Measurements from ENCODE around the gene ZDHHC23. TPM values are rescaled to one million over a fixed set of nuclear protein-coding genes. Genes with fewer than 3 reads are reported as not detected.

ZDHHC23 gene
- total and polyA plus RNA-seq, 7 experiments from 2014 or later: 0.47 to 3.4 (median 2.8) TPM

GRCh38 chr3:113914646-113915045 lies 33.2 kb upstream of the ZDHHC23 start:
- no peak for ATAC-seq
- Mint-ChIP-seq H3K4me1 (peaks cover 0 to 7% (median 5%) of the 10 kb centered on the region in 7 donors), H3K27ac (no peak overlapping the region), H3K36me3 (no peaks in the 10 kb centered on the region), H3K9me3 (no peaks in the 10 kb centered on the region), H3K27me3 (peaks cover 0 to 12% (median 0%) of the 10 kb centered on the region in 5 donors), H3K4me3 (no peak overlapping the region)
- H3K27me3 ChIP-seq (ENCODE audit: control insufficient read depth in 2 of 2, insufficient read depth in 2 of 2, low read length in 2 of 2): no peaks in the 10 kb centered on the region
- H3K36me3 ChIP-seq (ENCODE audit: control insufficient read depth in 2 of 3, insufficient read depth in 3 of 3, low read length in 3 of 3): no peaks in the 10 kb centered on the region
- H3K9me3 ChIP-seq (ENCODE audit: control insufficient read depth in 2 of 3, low read length in 3 of 3): no peaks in the 10 kb centered on the region
- no peak overlapping the region for H3K27ac ChIP-seq (ENCODE audit: low read depth, low read length)
- DNase-seq: no peak
- no peaks in the 10 kb centered on the region for H3K4me1 ChIP-seq (ENCODE audit: control insufficient read depth in 2 of 2, insufficient read depth in 2 of 2, low read length in 2 of 2)
- ChIA-PET POLR2A (no interaction called here), CTCF (interaction anchor here (0.7 to 3.6 kb wide), 3 partner anchors 15 to 179 kb away, joined by 3 to 17 read pairs (median 3); no protein-coding TSS in a partner anchor)
- intact Hi-C loops (cut with micrococcal nuclease): loop anchor here in 1 of 2 donors (5.0 kb wide), 1 partner anchor 33 kb away; the partner anchor contains the start of gene ZDHHC23
- H3K4me3 ChIP-seq (ENCODE audit: low read length): no peak overlapping the region

- Histone ChIP-seq H3K27ac (ENCODE audit: low read depth, low read length) (no peak overlapping the region), H3K4me3 (ENCODE audit: low read length) (no peak overlapping the region), H3K36me3 (ENCODE audit: control insufficient read depth in 2 of 3, insufficient read depth in 3 of 3, low read length in 3 of 3) (no peaks in the 10 kb centered on the region), H3K4me1 (ENCODE audit: control insufficient read depth in 2 of 2, insufficient read depth in 2 of 2, low read length in 2 of 2) (no peaks in the 10 kb centered on the region), H3K9me3 (ENCODE audit: control insufficient read depth in 2 of 3, low read length in 3 of 3) (peaks cover 0 to 14% (median 0%) of the 10 kb centered on the region in 3 experiments), H3K27me3 (ENCODE audit: control insufficient read depth in 2 of 2, insufficient read depth in 2 of 2, low read length in 2 of 2) (peaks cover 0 to 3% of the 10 kb centered on the region in 2 donors)
- no peak overlapping the region for H3K27ac Mint-ChIP-seq
- no peak for ATAC-seq
- no peaks in the 10 kb centered on the region for H3K4me1 Mint-ChIP-seq
- CTCF ChIA-PET: no interaction called here
- DNase-seq: no peak
- no peak overlapping the region for H3K4me3 Mint-ChIP-seq
- intact Hi-C loops (cut with micrococcal nuclease): no loop called here
- peaks cover 2 to 13% (median 7%) of the 10 kb centered on the region in 5 donors for H3K36me3 Mint-ChIP-seq
- H3K9me3 Mint-ChIP-seq: peaks cover 9 to 33% (median 22%) of the 10 kb centered on the region in 11 donors
- POLR2A ChIA-PET: no interaction called here
- peaks cover 7 to 42% (median 18%) of the 10 kb centered on the region in 5 donors for H3K27me3 Mint-ChIP-seq
These were observed 20.3 kb upstream of the ZDHHC23 start for GRCh38 chr3:113927556-113927955.

GRCh38 chr3:113946831-113947230 lies 982 bp upstream of the ZDHHC23 start:
- ChIA-PET POLR2A (no interaction called here), CTCF (no interaction called here)
- Histone ChIP-seq H3K36me3 (ENCODE audit: control insufficient read depth in 2 of 3, insufficient read depth in 3 of 3, low read length in 3 of 3) (no peaks in the 10 kb centered on the region), H3K27ac (ENCODE audit: low read depth, low read length) (no peak overlapping the region), H3K4me3 (ENCODE audit: low read length) (no peak overlapping the region), H3K9me3 (ENCODE audit: control insufficient read depth in 2 of 3, low read length in 3 of 3) (no peaks in the 10 kb centered on the region), H3K27me3 (ENCODE audit: control insufficient read depth in 2 of 2, insufficient read depth in 2 of 2, low read length in 2 of 2) (no peaks in the 10 kb centered on the region), H3K4me1 (ENCODE audit: control insufficient read depth in 2 of 2, insufficient read depth in 2 of 2, low read length in 2 of 2) (peaks cover 0 to 8% of the 10 kb centered on the region in 2 donors)
- intact Hi-C loops (cut with micrococcal nuclease): loop anchor here (1.0 to 5.0 kb wide), 8 partner anchors 35 to 1835 kb away; partner anchors contain the start of genes GRAMD1C (in 1 of the 2), NAA50 (in 1 of the 2), SPICE1 (in 1 of the 2) and ZBTB20 (in 1 of the 2)
- Mint-ChIP-seq H3K9me3 (no peaks in the 10 kb centered on the region), H3K4me3 (peak overlapping the region; percentile 57 to 94 (median 86)), H3K27ac (peak overlapping the region in 3 of 9 donors; percentile 23 to 59 (median 49)), H3K27me3 (peaks cover 9 to 63% (median 20%) of the 10 kb centered on the region in 5 donors), H3K36me3 (no peaks in the 10 kb centered on the region), H3K4me1 (peaks cover 8 to 20% (median 13%) of the 10 kb centered on the region in 7 donors)
- ATAC-seq (no peak), DNase-seq (no peak)

GRCh38 chr3:113948015-113948917 lies 453 bp downstream of the ZDHHC23 start:
- H3K27me3 Mint-ChIP-seq: peaks cover 4 to 55% (median 20%) of the 10 kb centered on the region in 5 donors
- Histone ChIP-seq H3K4me1 (ENCODE audit: control insufficient read depth in 2 of 2, insufficient read depth in 2 of 2, low read length in 2 of 2) (peaks cover 0 to 8% of the 10 kb centered on the region in 2 donors), H3K27ac (ENCODE audit: low read depth, low read length) (peak overlapping the region; percentile 42), H3K9me3 (ENCODE audit: control insufficient read depth in 2 of 3, low read length in 3 of 3) (no peaks in the 10 kb centered on the region), H3K36me3 (ENCODE audit: control insufficient read depth in 2 of 3, insufficient read depth in 3 of 3, low read length in 3 of 3) (no peaks in the 10 kb centered on the region), H3K4me3 (ENCODE audit: low read length) (peak overlapping the region; percentile 62), H3K27me3 (ENCODE audit: control insufficient read depth in 2 of 2, insufficient read depth in 2 of 2, low read length in 2 of 2) (no peaks in the 10 kb centered on the region)
- intact Hi-C loops (cut with micrococcal nuclease): loop anchor here (1.0 to 5.0 kb wide), 7 partner anchors 35 to 1834 kb away; partner anchors contain the start of genes CCDC191 (in 2 of the 2), QTRT2 (in 2 of the 2), SPICE1 (in 1 of the 2) and ZBTB20 (in 1 of the 2)
- peaks cover 0 to 1% (median 0%) of the 10 kb centered on the region in 11 donors for H3K9me3 Mint-ChIP-seq
- peak overlapping the region; percentile 71 to 86 (median 78) for H3K4me3 Mint-ChIP-seq
- H3K4me1 Mint-ChIP-seq: peaks cover 9 to 21% (median 15%) of the 10 kb centered on the region in 7 donors
- POLR2A ChIA-PET: no interaction called here
- CTCF ChIA-PET: no interaction called here
- peak overlapping the region in 4 of 9 donors; percentile 33 to 76 (median 58) for H3K27ac Mint-ChIP-seq
- peak; percentile 5 to 48 (median 27) for DNase-seq
- H3K36me3 Mint-ChIP-seq: peaks cover 0 to 4% (median 0%) of the 10 kb centered on the region in 5 donors
- peak; percentile 35 for ATAC-seq

GRCh38 chr3:113952921-113953320 lies 5.1 kb downstream of the ZDHHC23 start:
- intact Hi-C loops (cut with micrococcal nuclease): no loop called here
- H3K4me3 Mint-ChIP-seq: no peak overlapping the region
- CTCF ChIA-PET: no interaction called here

GRCh38 chr3:113953677-113954076 lies 5.9 kb downstream of the ZDHHC23 start:
- intact Hi-C loops (cut with micrococcal nuclease): no loop called here
- peaks cover 0 to 1% (median 0%) of the 10 kb centered on the region in 11 donors for H3K9me3 Mint-ChIP-seq
- Histone ChIP-seq H3K4me1 (ENCODE audit: control insufficient read depth in 2 of 2, insufficient read depth in 2 of 2, low read length in 2 of 2) (peaks cover 0 to 4% of the 10 kb centered on the region in 2 donors), H3K9me3 (ENCODE audit: control insufficient read depth in 2 of 3, low read length in 3 of 3) (no peaks in the 10 kb centered on the region), H3K36me3 (ENCODE audit: control insufficient read depth in 2 of 3, insufficient read depth in 3 of 3, low read length in 3 of 3) (no peaks in the 10 kb centered on the region), H3K27me3 (ENCODE audit: control insufficient read depth in 2 of 2, insufficient read depth in 2 of 2, low read length in 2 of 2) (no peaks in the 10 kb centered on the region), H3K4me3 (ENCODE audit: low read length) (no peak overlapping the region), H3K27ac (ENCODE audit: low read depth, low read length) (no peak overlapping the region)
- DNase-seq (no peak), ATAC-seq (no peak)
- H3K4me3 Mint-ChIP-seq: peak overlapping the region in 1 of 10 donors; percentile 46
- H3K36me3 Mint-ChIP-seq: peaks cover 0 to 17% (median 0%) of the 10 kb centered on the region in 5 donors
- ChIA-PET POLR2A (no interaction called here), CTCF (no interaction called here)
- no peak overlapping the region for H3K27ac Mint-ChIP-seq
- H3K4me1 Mint-ChIP-seq: peaks cover 13 to 22% (median 17%) of the 10 kb centered on the region in 7 donors
- H3K27me3 Mint-ChIP-seq: peaks cover 0 to 22% (median 6%) of the 10 kb centered on the region in 5 donors

More at GRCh38 chr3:113952921-113953320, 5.1 kb downstream of the ZDHHC23 start:
- Histone ChIP-seq H3K9me3 (ENCODE audit: control insufficient read depth in 2 of 3, low read length in 3 of 3) (no peaks in the 10 kb centered on the region), H3K4me1 (ENCODE audit: control insufficient read depth in 2 of 2, insufficient read depth in 2 of 2, low read length in 2 of 2) (peaks cover 0 to 8% of the 10 kb centered on the region in 2 donors), H3K27me3 (ENCODE audit: control insufficient read depth in 2 of 2, insufficient read depth in 2 of 2, low read length in 2 of 2) (no peaks in the 10 kb centered on the region), H3K36me3 (ENCODE audit: control insufficient read depth in 2 of 3, insufficient read depth in 3 of 3, low read length in 3 of 3) (no peaks in the 10 kb centered on the region), H3K4me3 (ENCODE audit: low read length) (no peak overlapping the region), H3K27ac (ENCODE audit: low read depth, low read length) (no peak overlapping the region)
- Mint-ChIP-seq H3K9me3 (peaks cover 0 to 1% (median 0%) of the 10 kb centered on the region in 11 donors), H3K27me3 (peaks cover 0 to 25% (median 6%) of the 10 kb centered on the region in 5 donors), H3K4me1 (peaks cover 15 to 24% (median 19%) of the 10 kb centered on the region in 7 donors), H3K27ac (no peak overlapping the region), H3K36me3 (peaks cover 0 to 12% (median 0%) of the 10 kb centered on the region in 5 donors)
- POLR2A ChIA-PET: no interaction called here
- ATAC-seq (no peak), DNase-seq (no peak)

Measured in naive thymus-derived CD4-positive, alpha-beta T cell (primary cell).